Renal cortex interstitium (tissue), 15 donors: ENCODE measurements around the gene SYNE3. TPM values are rescaled to one million over a fixed set of nuclear protein-coding genes. Genes with fewer than 3 reads are reported as not detected.
A peak's percentile ranks its signal among the peaks of the same experiment; 100 is the strongest.

Experiments used
- DNase-seq, 11 donors: peaks; one replicate each; pipeline ENCODE4 v3.0.0-alpha.2; 2013; ENCODE audit warnings: low read depth in 9 of 11, low spot score in 4 of 11; ENCODE audit errors: extremely low read depth in 1 of 11
- long read RNA-seq, 16 experiments: transcript quantifications; one replicate each; lab custom pipeline, GENCODE V29; 2026
- polyA plus RNA-seq, 3 donors: library from polyadenylated mRNA; unstranded; fragments of 120-200 nt; gene quantifications; one replicate each; pipeline ENCODE4 v1.2.1, GENCODE V29; 2013; ENCODE audit not compliant: insufficient read length in 3 of 3

The SYNE3 gene
- 1 to 10 TPM; 1.9 to 2.2 (median 2.1) TPM for polyA plus RNA-seq
- long read RNA-seq, donor 1 = 0 reads
- long read RNA-seq, donor 2 = 0 reads
- long read RNA-seq, donor 3 = 0 reads
- long read RNA-seq, donor 4 = 0 reads
- long read RNA-seq, donor 5 = 0 reads
- long read RNA-seq, donor 6 = 0 reads
- long read RNA-seq, donor 7 = 0 reads
- long read RNA-seq, donor 8 = 0 reads
- long read RNA-seq, donor 9 = 0 reads
- long read RNA-seq, donor 10 = 0 reads
- long read RNA-seq, donor 11 = 0 reads
- long read RNA-seq, donor 12 = 0 reads
- long read RNA-seq, donor 13 = 0 reads
- long read RNA-seq, donor 14 = 0 reads
- long read RNA-seq, donor 15 = 0 reads
- long read RNA-seq, donor 16 = 0 reads

DNA sequence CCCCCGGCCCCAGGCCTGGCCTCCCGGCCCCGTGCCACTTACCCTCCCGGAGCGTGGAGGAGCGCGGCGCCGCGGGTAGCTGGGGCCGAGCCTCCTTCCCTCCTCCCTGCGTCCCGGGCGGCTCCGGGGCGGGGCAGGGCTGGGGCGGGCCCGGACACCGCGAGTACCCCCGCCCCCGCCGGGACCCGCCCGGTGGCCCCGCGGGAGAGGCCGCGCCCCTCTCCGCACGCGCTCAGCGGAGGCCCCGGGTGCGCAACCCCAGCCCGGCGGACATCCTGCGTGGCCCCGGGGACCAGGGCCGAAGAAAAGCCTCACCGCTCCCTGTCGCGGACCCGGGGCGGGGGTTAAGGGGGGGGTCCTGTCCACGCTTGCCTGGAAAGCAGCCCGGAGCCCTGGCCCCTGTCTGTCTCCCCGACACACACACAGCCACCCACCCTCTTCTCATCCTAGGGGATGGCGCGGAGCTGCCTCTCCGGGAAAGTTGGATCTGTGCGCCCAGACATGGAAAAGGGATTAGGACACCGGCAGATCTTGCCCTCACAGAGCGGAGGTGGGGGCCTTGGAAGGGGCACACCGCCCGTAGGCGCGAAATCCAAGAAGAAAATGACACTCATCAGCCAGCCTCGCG lies at the start of gene SYNE3:
Gene SYNE3 (minus strand): TSS at position 97 of the 628 bp plus-strand sequence. CDS start 40,829 bp downstream, outside the sequence.
- DNase-seq = no peak

DNA sequence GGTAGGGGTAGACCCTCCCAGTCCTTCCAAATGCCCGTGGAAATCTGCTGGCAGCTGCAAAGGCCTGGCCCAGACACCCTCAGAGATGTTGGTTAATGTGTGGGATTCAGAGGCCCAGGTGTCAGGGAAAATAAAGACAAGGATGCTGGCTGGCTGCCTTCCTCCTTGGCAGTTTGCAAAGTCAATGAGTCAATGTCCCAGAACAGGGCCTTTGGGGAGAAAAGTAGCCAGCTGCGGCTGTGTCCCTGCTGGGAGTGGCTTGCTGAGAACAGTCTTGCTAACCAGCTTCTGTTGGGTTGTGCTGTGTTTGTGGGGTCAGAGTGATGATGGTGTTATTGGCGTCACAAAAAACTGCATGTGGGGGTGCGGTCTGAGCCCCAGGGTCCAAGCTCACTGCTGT lies 47.6 kb upstream of the SYNE3 start:
- DNase-seq = no peak

DNA sequence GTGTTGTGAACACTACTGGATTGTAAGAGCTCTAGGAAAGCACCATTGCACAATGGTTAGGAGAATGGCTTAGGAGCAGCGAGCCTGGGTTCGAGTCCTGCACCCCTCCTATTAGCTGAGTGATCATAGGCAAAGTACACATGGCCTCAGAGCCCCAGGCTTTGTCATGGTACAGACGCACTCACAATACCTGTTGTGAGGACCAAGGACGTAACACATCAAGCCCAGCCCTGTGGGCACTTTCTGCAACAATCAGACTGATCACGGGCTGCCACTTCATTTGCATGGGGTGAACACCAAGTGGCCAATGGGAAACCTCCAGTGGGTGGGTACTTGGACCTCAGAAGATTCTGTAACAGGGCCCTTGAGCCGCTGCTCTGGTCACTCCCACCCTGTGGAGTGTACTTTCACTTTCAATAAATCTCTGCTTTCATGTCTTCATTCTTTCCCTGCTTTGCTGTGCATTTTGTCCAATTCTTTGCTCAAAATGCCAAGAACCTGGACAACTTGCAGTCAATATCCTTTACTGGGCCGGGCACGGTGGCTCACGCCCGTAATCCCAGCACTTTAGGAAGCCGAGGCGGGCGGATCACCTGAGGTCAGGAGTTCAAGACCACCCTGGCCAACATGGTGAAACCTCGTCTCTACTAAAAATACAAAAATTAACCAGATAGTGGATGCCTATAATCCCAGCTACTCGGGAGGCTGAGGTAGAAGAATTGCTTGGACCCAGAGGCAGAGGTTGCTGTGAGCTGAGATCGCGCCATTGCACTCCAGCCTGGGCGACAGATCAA lies 46.6 kb upstream of the SYNE3 start:
- DNase-seq = peak in 7 of 11 donors; percentile 8 to 31 (median 18)

DNA sequence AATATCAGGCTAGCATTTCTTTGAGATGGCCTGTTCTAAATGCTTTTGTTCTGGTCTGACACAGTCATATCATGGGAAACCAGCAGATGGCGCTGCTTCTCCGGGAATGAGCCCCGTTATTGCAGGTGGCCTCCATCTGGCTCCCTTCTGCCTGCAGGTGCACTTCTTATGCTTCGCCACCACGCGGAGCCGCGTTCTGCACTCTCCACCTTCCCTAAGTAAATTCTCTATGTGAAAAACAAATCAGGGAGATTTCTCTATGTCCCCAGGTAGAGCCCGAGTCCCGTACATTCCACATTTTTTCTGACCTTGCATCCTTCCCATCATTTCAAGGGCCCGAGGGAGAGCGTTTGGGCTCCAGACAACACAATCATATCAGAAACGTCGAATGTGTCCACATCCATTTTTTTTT lies 44.6 kb upstream of the SYNE3 start:
- DNase-seq = peak; percentile 66 to 86 (median 81)

- no peak for DNase-seq
Observed at GRCh38 chr14:95559203-95559602, 42.8 kb upstream of the SYNE3 start.

GRCh38 chr14:95557832-95558231 lies 41.4 kb upstream of the SYNE3 start:
- no peak for DNase-seq

DNA sequence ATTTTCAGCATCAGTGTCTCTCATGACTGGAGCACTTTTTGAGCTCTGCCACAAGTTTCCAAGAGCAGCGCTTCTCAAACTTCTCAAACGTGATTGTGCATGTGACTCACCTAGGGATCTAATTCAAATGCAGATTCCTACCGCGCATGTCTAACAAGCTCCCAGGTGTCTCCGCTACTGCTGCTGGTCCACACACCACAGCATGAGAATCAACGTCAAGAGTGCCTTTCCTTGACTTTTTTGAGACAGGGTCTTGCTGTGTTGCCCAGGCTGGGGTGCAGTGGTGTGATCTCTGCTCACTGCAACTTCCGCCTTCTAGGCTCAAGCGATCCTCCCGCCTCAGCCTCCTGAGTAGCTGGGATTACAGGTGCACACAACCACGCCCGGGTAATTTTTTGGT lies 40.8 kb upstream of the SYNE3 start:
- DNase-seq = no peak

GRCh38 chr14:95555053-95555452 lies 38.6 kb upstream of the SYNE3 start:
- no peak for DNase-seq

DNA sequence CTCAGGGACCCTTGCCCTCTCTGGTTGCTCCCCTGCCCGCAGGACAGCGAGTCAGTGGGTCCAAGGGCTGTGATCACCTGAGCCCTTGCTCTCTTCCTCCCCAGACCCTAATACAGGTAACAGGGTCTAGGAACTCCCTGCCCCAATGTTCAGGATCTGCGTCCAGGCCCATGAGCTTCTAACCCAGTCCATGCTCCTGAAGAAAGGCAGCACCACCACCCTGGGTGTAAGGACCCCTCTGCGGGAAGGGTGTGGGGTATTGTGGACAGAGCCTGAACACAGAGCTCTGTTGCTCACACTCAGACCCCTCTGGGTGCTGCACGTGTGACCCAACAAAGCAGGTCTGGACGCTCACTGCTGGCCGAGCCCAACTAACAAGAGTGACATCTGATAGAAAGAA lies 36.7 kb upstream of the SYNE3 start:
- DNase-seq = no peak

DNA sequence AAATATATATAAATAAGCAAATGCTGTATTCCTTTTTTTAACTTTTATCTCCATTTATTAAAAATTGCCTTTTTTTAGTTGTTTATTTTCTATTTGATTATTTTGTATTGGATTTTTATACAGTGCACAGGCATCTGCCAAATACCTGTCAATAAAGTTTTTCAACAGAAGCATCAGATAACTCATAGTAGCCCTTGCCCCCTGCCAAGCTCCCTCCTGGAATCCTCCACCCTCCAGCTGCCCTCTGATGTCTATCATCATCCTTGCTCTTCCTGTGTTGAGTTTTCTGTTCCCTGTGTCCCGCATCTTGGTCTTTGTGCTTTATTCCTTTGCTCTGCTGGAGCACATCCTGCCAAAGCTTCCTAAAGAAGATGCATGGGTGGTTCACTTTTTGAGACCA lies 35.0 kb upstream of the SYNE3 start:
- DNase-seq = no peak

- no peak for DNase-seq
Observed at GRCh38 chr14:95549656-95550585, 33.5 kb upstream of the SYNE3 start.

DNA sequence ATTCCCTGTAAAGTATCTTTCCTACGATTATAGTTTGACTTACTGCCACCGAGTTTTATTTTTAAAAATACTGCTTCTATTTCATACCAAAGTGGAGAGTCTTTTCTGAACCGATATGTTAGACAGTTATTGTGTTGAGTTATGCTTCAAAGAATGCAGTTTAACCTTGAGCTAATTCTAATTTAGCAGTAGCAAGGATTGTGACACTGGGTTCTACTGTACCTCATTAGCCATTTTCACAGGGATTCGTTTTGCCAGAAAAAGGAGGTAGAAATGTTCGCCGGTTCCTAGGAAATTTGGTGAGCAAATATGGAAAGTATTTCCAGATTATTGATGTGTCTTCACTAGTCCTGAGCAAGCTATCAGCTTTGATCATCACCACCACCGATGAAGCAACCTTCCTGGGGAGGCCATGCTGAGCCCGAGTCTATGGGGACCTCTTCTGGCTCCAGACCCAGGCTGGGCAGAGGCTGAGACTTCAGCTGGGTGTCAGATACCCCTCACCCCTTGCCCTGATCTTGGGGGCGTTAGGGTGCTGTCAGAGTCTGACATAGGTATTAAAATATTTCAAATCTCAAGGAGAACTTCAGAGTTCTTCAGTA lies 32.0 kb upstream of the SYNE3 start:
- DNase-seq = no peak

GRCh38 chr14:95547626-95548327 lies 31.3 kb upstream of the SYNE3 start:
- no peak for DNase-seq

GRCh38 chr14:95547272-95547625 lies 30.8 kb upstream of the SYNE3 start:
- DNase-seq = no peak

- DNase-seq = no peak
Observed at GRCh38 chr14:95545515-95546168, 29.2 kb upstream of the SYNE3 start.

DNA sequence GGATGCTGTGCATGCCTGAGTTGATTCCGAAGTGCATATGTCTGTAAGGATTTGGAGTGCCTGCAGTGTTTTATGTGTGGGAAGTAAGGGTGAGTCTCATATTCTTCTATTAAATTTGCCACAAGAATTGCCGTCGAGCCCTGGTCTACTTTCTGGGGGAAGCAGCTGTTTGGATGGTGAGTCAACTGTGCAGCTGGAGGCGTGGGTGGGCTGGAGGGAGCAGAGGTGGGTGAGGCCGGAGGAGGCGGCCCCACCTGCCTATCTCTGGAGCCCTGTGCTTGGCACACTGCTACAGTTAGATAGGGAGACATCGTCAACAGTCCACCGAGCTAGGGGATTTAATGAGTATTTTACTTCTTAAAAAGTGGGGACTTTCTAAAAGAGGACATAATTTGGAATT lies 28.1 kb upstream of the SYNE3 start:
- DNase-seq = no peak

- DNase-seq = no peak
Observed at GRCh38 chr14:95543021-95543420, 26.6 kb upstream of the SYNE3 start.
